Body of pancreas (tissue), 4 donors: ENCODE results near the gene CBY1.

Experiments used
- CTCF ChIP-seq, 7 experiments: fragments of 450-650 bp in 4 of 7; fragments of 200-600 bp in 3 of 7; sonication (generic) in 3 of 7; IDR thresholded peaks; one replicate each; pipeline ENCODE4 v1.5.1; 2016 to 2019; ENCODE audit warnings: antibody characterized with exemption in 7 of 7
- POLR2A ChIP-seq, 3 donors: fragments of 450-650 bp; IDR thresholded peaks; one replicate each; pipeline ENCODE4 v1.6.1; 2016; ENCODE audit warnings: antibody characterized with exemption in 3 of 3, mild to moderate bottlenecking in 2 of 3

GRCh38 chr22:38718414-38718813 lies 62.0 kb downstream of the CBY1 start:
- TF ChIP-seq CTCF (IDR thresholded peaks at IDR 0.05) (peak; percentile 43 to 81 (median 62)), POLR2A (IDR thresholded peaks at IDR 0.05) (no peak)
